ENCODE measurements around the gene SYNPO2L. TPM values are rescaled to one million over a fixed set of nuclear protein-coding genes. Genes with fewer than 3 reads are reported as not detected.
"Not testable (repeated sequence)": the region's sequence is repeated elsewhere in the genome, so short reads cannot be mapped to it uniquely, and the experiment has no call there.

SYNPO2L gene
- total and polyA plus RNA-seq, 2 donors from 2014 or later, result 0.15 to 0.38 TPM

- intact Hi-C loops (cut with DNase I); H3K4me3 ChIP-seq (ENCODE audit: low read length in 3 of 3); H3K4me1 ChIP-seq (ENCODE audit: control insufficient read depth in 2 of 3, insufficient read depth in 2 of 3, low read depth in 1 of 3, low read length in 3 of 3); H3K36me3 ChIP-seq (ENCODE audit: control insufficient read depth in 2 of 3, insufficient read depth in 3 of 3, low read length in 3 of 3); FAIRE-seq; H3K9me3 ChIP-seq (ENCODE audit: control insufficient read depth in 2 of 3, insufficient read depth in 1 of 3, low read length in 3 of 3); DNase-seq; H3K27me3 ChIP-seq (ENCODE audit: control insufficient read depth, insufficient read depth, low read length); H3K27ac ChIP-seq (ENCODE audit: low read depth in 2 of 2, low read length in 2 of 2); H3K9ac ChIP-seq (ENCODE audit: low read length in 3 of 3): not testable (repeated sequence)
Observed at GRCh38 chr10:73687641-73688040, 31.8 kb upstream of the SYNPO2L start.

- H3K9ac ChIP-seq (ENCODE audit: low read length in 3 of 3); H3K27ac ChIP-seq (ENCODE audit: low read depth in 2 of 2, low read length in 2 of 2); H3K4me3 ChIP-seq (ENCODE audit: low read length in 3 of 3); H3K4me1 ChIP-seq (ENCODE audit: control insufficient read depth in 2 of 3, insufficient read depth in 2 of 3, low read depth in 1 of 3, low read length in 3 of 3); intact Hi-C loops (cut with DNase I); H3K36me3 ChIP-seq (ENCODE audit: control insufficient read depth in 2 of 3, insufficient read depth in 3 of 3, low read length in 3 of 3); H3K9me3 ChIP-seq (ENCODE audit: control insufficient read depth in 2 of 3, insufficient read depth in 1 of 3, low read length in 3 of 3); DNase-seq; FAIRE-seq; H3K27me3 ChIP-seq (ENCODE audit: control insufficient read depth, insufficient read depth, low read length): not testable (repeated sequence)
Observed at GRCh38 chr10:73674546-73674945, 18.7 kb upstream of the SYNPO2L start.

DNA sequence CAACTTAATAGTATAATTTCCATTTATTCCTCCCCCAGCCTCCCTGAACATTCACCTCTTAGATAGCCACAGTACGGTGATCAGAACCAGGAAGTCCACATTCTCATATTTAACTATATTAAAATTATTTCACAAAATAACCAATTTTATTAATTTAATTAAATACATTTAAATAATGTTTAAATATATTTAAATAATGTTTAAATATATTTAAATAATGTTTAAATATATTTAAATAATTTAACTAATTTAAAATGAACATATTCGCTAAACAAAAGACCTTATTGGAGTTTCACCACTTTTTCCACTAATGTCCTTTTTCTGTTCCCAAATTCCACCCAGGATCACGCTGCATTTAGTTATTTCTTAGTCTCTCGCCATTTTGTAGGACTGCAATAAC lies 12.5 kb upstream of the SYNPO2L start:
- intact Hi-C loops (cut with DNase I); H3K27ac ChIP-seq (ENCODE audit: low read depth in 2 of 2, low read length in 2 of 2); H3K27me3 ChIP-seq (ENCODE audit: control insufficient read depth, insufficient read depth, low read length); DNase-seq; H3K4me3 ChIP-seq (ENCODE audit: low read length in 3 of 3); FAIRE-seq; H3K36me3 ChIP-seq (ENCODE audit: control insufficient read depth in 2 of 3, insufficient read depth in 3 of 3, low read length in 3 of 3); H3K9me3 ChIP-seq (ENCODE audit: control insufficient read depth in 2 of 3, insufficient read depth in 1 of 3, low read length in 3 of 3); H3K4me1 ChIP-seq (ENCODE audit: control insufficient read depth in 2 of 3, insufficient read depth in 2 of 3, low read depth in 1 of 3, low read length in 3 of 3); H3K9ac ChIP-seq (ENCODE audit: low read length in 3 of 3): not testable (repeated sequence)

DNA sequence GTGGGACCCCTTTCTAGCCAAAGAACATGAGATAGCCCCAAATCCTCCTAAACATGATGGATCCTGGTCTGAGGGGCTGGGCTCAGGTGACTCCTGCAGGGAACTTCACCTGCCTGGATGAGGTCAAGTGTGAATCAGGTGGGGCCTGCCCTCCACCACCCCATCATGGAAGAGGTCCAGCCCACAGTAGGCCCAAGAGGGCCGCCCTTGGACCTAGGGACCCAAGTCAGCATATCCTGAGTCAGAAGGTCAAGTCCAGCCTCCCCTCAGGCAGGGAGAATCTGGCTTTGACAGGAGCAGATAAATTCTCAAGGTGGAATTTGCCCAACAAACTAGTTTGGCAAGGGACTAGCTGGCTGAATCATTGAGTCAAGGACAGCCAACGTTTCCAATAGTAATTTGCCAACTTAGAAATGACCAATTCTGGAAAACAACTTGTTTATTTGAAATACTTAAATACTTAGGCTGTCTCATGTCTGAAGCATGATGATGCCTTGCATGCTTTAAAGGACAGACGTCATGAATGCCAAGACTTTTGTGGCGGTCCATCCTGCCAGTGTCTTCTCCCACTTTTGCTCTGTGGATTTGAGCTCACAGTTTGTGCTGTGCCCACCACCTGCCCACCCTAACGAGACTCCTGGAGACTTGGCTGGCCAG lies 10.5 kb upstream of the SYNPO2L start:
- H3K4me1 ChIP-seq (ENCODE audit: control insufficient read depth in 2 of 3, insufficient read depth in 2 of 3, low read depth in 1 of 3, low read length in 3 of 3); FAIRE-seq; H3K4me3 ChIP-seq (ENCODE audit: low read length in 3 of 3); H3K9me3 ChIP-seq (ENCODE audit: control insufficient read depth in 2 of 3, insufficient read depth in 1 of 3, low read length in 3 of 3); H3K27ac ChIP-seq (ENCODE audit: low read depth in 2 of 2, low read length in 2 of 2); H3K36me3 ChIP-seq (ENCODE audit: control insufficient read depth in 2 of 3, insufficient read depth in 3 of 3, low read length in 3 of 3); intact Hi-C loops (cut with DNase I); H3K9ac ChIP-seq (ENCODE audit: low read length in 3 of 3); H3K27me3 ChIP-seq (ENCODE audit: control insufficient read depth, insufficient read depth, low read length); DNase-seq: not testable (repeated sequence)

GRCh38 chr10:73665581-73665980 lies 9.8 kb upstream of the SYNPO2L start:
- H3K27me3 ChIP-seq (ENCODE audit: control insufficient read depth, insufficient read depth, low read length); H3K27ac ChIP-seq (ENCODE audit: low read depth in 2 of 2, low read length in 2 of 2); FAIRE-seq; H3K36me3 ChIP-seq (ENCODE audit: control insufficient read depth in 2 of 3, insufficient read depth in 3 of 3, low read length in 3 of 3); H3K4me3 ChIP-seq (ENCODE audit: low read length in 3 of 3); DNase-seq; H3K4me1 ChIP-seq (ENCODE audit: control insufficient read depth in 2 of 3, insufficient read depth in 2 of 3, low read depth in 1 of 3, low read length in 3 of 3); intact Hi-C loops (cut with DNase I); H3K9ac ChIP-seq (ENCODE audit: low read length in 3 of 3); H3K9me3 ChIP-seq (ENCODE audit: control insufficient read depth in 2 of 3, insufficient read depth in 1 of 3, low read length in 3 of 3): not testable (repeated sequence)

- not testable (repeated sequence) for H3K27me3 ChIP-seq (ENCODE audit: control insufficient read depth, insufficient read depth, low read length); FAIRE-seq
Observed at GRCh38 chr10:73664156-73665040, 8.6 kb upstream of the SYNPO2L start.

GRCh38 chr10:73663621-73664020 lies 7.8 kb upstream of the SYNPO2L start:
- DNase-seq; H3K27me3 ChIP-seq (ENCODE audit: control insufficient read depth, insufficient read depth, low read length); H3K4me1 ChIP-seq (ENCODE audit: control insufficient read depth in 2 of 3, insufficient read depth in 2 of 3, low read depth in 1 of 3, low read length in 3 of 3); H3K36me3 ChIP-seq (ENCODE audit: control insufficient read depth in 2 of 3, insufficient read depth in 3 of 3, low read length in 3 of 3); H3K4me3 ChIP-seq (ENCODE audit: low read length in 3 of 3); H3K27ac ChIP-seq (ENCODE audit: low read depth in 2 of 2, low read length in 2 of 2); H3K9me3 ChIP-seq (ENCODE audit: control insufficient read depth in 2 of 3, insufficient read depth in 1 of 3, low read length in 3 of 3); H3K9ac ChIP-seq (ENCODE audit: low read length in 3 of 3); intact Hi-C loops (cut with DNase I); FAIRE-seq: not testable (repeated sequence)

More at GRCh38 chr10:73664156-73665040, 8.6 kb upstream of the SYNPO2L start:
- H3K27ac ChIP-seq (ENCODE audit: low read depth in 2 of 2, low read length in 2 of 2); H3K4me1 ChIP-seq (ENCODE audit: control insufficient read depth in 2 of 3, insufficient read depth in 2 of 3, low read depth in 1 of 3, low read length in 3 of 3); H3K4me3 ChIP-seq (ENCODE audit: low read length in 3 of 3); DNase-seq; H3K9ac ChIP-seq (ENCODE audit: low read length in 3 of 3); intact Hi-C loops (cut with DNase I); H3K9me3 ChIP-seq (ENCODE audit: control insufficient read depth in 2 of 3, insufficient read depth in 1 of 3, low read length in 3 of 3); H3K36me3 ChIP-seq (ENCODE audit: control insufficient read depth in 2 of 3, insufficient read depth in 3 of 3, low read length in 3 of 3): not testable (repeated sequence)

DNA sequence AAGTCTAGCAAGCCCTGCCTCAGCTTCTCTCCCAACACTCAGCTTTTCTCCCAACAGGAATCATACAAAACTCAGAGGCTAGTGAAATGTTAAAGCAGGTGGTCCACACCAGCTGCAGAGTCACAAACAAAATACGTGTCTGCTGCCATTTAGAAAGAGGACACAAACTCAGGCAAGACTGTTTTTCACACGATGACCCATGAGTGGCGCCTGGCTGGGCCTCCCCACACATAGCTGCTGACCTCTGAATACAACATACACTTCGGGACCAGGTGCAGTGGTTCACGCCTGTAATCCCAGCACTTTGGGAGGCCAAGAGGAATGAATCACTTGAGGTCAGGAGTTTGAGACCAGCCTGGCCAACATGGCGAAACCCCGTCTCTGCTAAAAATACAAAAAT lies 6.9 kb upstream of the SYNPO2L start:
- FAIRE-seq; H3K9me3 ChIP-seq (ENCODE audit: control insufficient read depth in 2 of 3, insufficient read depth in 1 of 3, low read length in 3 of 3); H3K4me1 ChIP-seq (ENCODE audit: control insufficient read depth in 2 of 3, insufficient read depth in 2 of 3, low read depth in 1 of 3, low read length in 3 of 3); H3K27ac ChIP-seq (ENCODE audit: low read depth in 2 of 2, low read length in 2 of 2); H3K36me3 ChIP-seq (ENCODE audit: control insufficient read depth in 2 of 3, insufficient read depth in 3 of 3, low read length in 3 of 3); H3K27me3 ChIP-seq (ENCODE audit: control insufficient read depth, insufficient read depth, low read length); H3K9ac ChIP-seq (ENCODE audit: low read length in 3 of 3); intact Hi-C loops (cut with DNase I); DNase-seq; H3K4me3 ChIP-seq (ENCODE audit: low read length in 3 of 3): not testable (repeated sequence)
